Upper lobe of left lung (tissue), 6 donors: ENCODE results near the gene HSP90AA1. TPM values are rescaled to one million over a fixed set of nuclear protein-coding genes. Genes with fewer than 3 reads are reported as not detected.
"Not testable (repeated sequence)": the region's sequence is repeated elsewhere in the genome, so short reads cannot be mapped to it uniquely, and the experiment has no call there.

ENCODE experiments used
- ATAC-seq, 2 donors: fragments of 200-7000 bp; cut with Tn5 transposase; one replicate each; pipeline ENCODE4 v1.9.1; 2022; ENCODE audit warnings: mild to moderate bottlenecking in 2 of 2, moderate library complexity in 2 of 2; ENCODE audit not compliant: low FRiP score in 2 of 2
- DNase-seq, 2 donors: peaks; one replicate each; pipeline ENCODE4 v3.0.0-alpha.2; 2019 to 2020
- H3K27ac ChIP-seq, 4 donors: fragments of 200-600 bp; sonication (generic); one replicate each; pipeline ENCODE4 v1.5.1; 2016 to 2019
- H3K27me3 ChIP-seq, 4 donors: fragments of 200-600 bp; sonication (generic); one replicate each; pipeline ENCODE4 v1.5.1; 2017 to 2019
- H3K36me3 ChIP-seq, 4 donors: fragments of 200-600 bp; sonication (generic); one replicate each; pipeline ENCODE4 v1.5.1; 2016 to 2019
- H3K4me1 ChIP-seq, 4 donors: fragments of 200-600 bp; sonication (generic); one replicate each; pipeline ENCODE4 v1.5.1; 2018 to 2019
- H3K4me3 ChIP-seq, 4 donors: fragments of 200-600 bp; sonication (generic); one replicate each; pipeline ENCODE4 v1.5.1; 2017 to 2019; ENCODE audit warnings: mild to moderate bottlenecking in 2 of 4, moderate library complexity in 1 of 4
- H3K9me3 ChIP-seq, 4 donors: fragments of 200-600 bp; sonication (generic); one replicate each; pipeline ENCODE4 v1.5.1; 2018 to 2019
- EP300 ChIP-seq, 4 donors: sonication (generic); formaldehyde crosslinking; IDR thresholded peaks; one replicate each; pipeline ENCODE4 v1.5.1; 2017; ENCODE audit warnings: antibody characterized with exemption in 4 of 4, control low read depth in 2 of 4
- POLR2A ChIP-seq, 4 donors: fragments of 450-650 bp; IDR thresholded peaks; one replicate each; pipeline ENCODE4 v1.5.1; 2016 to 2017; ENCODE audit warnings: antibody characterized with exemption in 4 of 4, mild to moderate bottlenecking in 2 of 4
- POLR2AphosphoS5 ChIP-seq, 2 donors: sonication (generic); formaldehyde crosslinking; IDR thresholded peaks; one replicate each; pipeline ENCODE4 v1.5.1; 2017; ENCODE audit warnings: antibody characterized with exemption in 2 of 2
- WGBS, 2 donors: methylation state at CpG; one replicate each; pipeline ENCODE4 v1.1.5; 2017 to 2018; 5-methylcytosine and 5-hydroxymethylcytosine counted together
- total RNA-seq, 6 donors: library from RNA; depleted of rRNA in 4 of 6; stranded (reverse); fragments of >200 nt in 4 of 6; gene quantifications; one replicate each; pipeline versions ENCODE4 v1.1.0 to v1.2.1, GENCODE V29; 2016 to 2021
- TF ChIP-seq, protein P1 (sequence below), 6 experiments: fragments of 450-650 bp in 4 of 6; fragments of 200-600 bp in 2 of 6; sonication (generic) in 2 of 6; IDR thresholded peaks; one replicate each; pipeline ENCODE4 v1.5.1; 2016 to 2019; ENCODE audit warnings: antibody characterized with exemption in 6 of 6
- donor health status: DM: no; HTN: no; CAD: no; lungs with moderate emphysema.
- donor health status: DM: no; HTN: yes; CAD: no; lungs with severe emphysema.

The HSP90AA1 gene
- total RNA-seq, 6 donors from 2014 or later: 147 to 509 (median 258) TPM

DNA sequence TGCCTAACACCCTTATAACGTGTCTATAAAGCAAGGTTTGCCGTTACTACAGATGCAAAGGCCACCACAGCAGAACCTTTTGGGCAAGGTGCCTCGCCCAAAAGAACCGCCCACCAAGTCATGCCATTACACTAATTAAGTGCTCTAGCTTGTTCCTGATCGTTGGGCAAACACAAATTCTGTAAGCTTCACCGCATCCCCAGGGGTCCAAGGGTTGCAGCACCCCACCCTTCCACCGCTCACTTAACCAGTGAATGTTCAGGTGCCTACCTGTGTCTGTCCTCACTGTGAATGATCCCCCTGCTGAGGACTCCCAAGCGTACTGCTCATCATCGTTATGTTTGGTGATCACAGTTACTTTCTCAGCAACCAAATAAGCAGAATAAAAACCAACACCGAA is 1.4 kb downstream of the HSP90AA1 start:
- Histone ChIP-seq H3K27me3 (no peaks in the 10 kb centered on the region), H3K4me1 (peaks cover 36 to 57% (median 52%) of the 10 kb centered on the region in 4 donors), H3K9me3 (no peaks in the 10 kb centered on the region), H3K36me3 (peaks cover 40 to 55% (median 47%) of the 10 kb centered on the region in 4 donors), H3K27ac (peak overlapping the region in 3 of 4 donors; percentile 100), H3K4me3 (peak overlapping the region in 3 of 4 donors; percentile 76 to 91 (median 80))
- no peak for TF ChIP-seq POLR2AphosphoS5 (IDR thresholded peaks at IDR 0.05)
- TF ChIP-seq, protein P1, sequence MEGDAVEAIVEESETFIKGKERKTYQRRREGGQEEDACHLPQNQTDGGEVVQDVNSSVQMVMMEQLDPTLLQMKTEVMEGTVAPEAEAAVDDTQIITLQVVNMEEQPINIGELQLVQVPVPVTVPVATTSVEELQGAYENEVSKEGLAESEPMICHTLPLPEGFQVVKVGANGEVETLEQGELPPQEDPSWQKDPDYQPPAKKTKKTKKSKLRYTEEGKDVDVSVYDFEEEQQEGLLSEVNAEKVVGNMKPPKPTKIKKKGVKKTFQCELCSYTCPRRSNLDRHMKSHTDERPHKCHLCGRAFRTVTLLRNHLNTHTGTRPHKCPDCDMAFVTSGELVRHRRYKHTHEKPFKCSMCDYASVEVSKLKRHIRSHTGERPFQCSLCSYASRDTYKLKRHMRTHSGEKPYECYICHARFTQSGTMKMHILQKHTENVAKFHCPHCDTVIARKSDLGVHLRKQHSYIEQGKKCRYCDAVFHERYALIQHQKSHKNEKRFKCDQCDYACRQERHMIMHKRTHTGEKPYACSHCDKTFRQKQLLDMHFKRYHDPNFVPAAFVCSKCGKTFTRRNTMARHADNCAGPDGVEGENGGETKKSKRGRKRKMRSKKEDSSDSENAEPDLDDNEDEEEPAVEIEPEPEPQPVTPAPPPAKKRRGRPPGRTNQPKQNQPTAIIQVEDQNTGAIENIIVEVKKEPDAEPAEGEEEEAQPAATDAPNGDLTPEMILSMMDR (IDR thresholded peaks at IDR 0.05): no peak
- TF ChIP-seq POLR2A (IDR thresholded peaks at IDR 0.05): no peak
- ATAC-seq (no peak), DNase-seq (no peak)
- 43 to 52% methylated on average over 8 to 10 of the region's 10 CpGs for WGBS, 2 donors

DNA sequence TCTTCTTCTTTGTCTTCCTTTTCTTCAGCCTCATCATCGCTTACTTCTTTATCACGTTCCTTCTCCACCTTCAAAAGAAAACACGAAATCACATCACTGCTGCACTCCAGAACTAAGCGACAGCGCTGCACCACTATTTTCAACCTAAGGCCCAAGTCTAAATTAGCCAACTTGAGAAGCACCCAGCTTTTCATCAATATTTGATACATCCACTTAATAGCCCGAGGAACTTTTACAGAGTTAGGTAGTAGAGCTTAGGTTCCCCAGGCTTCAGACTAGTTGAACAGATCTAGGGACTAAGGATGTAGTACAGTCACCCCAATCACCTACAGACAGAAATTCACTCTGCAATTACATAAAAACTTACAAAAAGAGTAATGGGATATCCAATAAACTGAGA is 1.9 kb downstream of the HSP90AA1 start:
- peak overlapping the region in 1 of 4 donors; percentile 100 for H3K27ac ChIP-seq
- H3K36me3 ChIP-seq: peaks cover 43 to 60% (median 53%) of the 10 kb centered on the region in 4 donors
- TF ChIP-seq POLR2AphosphoS5 (IDR thresholded peaks at IDR 0.05): no peak
- no peak for TF ChIP-seq EP300 (IDR thresholded peaks at IDR 0.05)
- TF ChIP-seq POLR2A (IDR thresholded peaks at IDR 0.05): no peak
- peaks cover 36 to 57% (median 52%) of the 10 kb centered on the region in 4 donors for H3K4me1 ChIP-seq
- peak overlapping the region in 2 of 4 donors; percentile 80 to 91 for H3K4me3 ChIP-seq
- DNase-seq (no peak), ATAC-seq (no peak)
- 77% methylated on average over 6 of the region's 6 CpGs for WGBS, 2 donors
- H3K27me3 ChIP-seq: no peaks in the 10 kb centered on the region
- no peaks in the 10 kb centered on the region for H3K9me3 ChIP-seq

DNA sequence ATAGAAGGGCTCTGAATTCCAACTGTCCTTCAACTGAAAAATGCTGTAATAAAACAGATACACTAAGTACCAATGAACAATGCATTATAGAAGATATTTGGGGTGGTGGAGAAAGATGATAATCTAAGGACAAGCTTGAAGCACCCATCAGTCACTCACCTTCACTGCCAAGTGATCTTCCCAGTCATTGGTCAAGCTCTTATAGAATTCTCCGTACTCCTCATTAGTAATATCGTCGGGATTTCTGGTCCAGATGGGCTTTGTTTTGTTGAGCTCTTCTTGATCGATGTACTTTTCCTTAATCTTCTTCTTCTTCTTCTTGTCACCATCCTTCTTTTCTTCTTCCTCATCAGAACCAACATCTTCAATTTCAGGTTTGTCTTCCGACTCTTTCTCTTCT is 2.3 kb downstream of the HSP90AA1 start:
- Histone ChIP-seq H3K27ac (peak overlapping the region in 1 of 4 donors; percentile 12), H3K4me3 (peak overlapping the region in 1 of 4 donors; percentile 91), H3K36me3 (peaks cover 43 to 64% (median 56%) of the 10 kb centered on the region in 4 donors), H3K4me1 (peaks cover 36 to 56% (median 52%) of the 10 kb centered on the region in 4 donors)
- not testable (repeated sequence) for DNase-seq, H3K27me3 ChIP-seq, ATAC-seq, H3K9me3 ChIP-seq
- 74 to 86% methylated on average over 5 of the region's 5 CpGs for WGBS, 2 donors

DNA sequence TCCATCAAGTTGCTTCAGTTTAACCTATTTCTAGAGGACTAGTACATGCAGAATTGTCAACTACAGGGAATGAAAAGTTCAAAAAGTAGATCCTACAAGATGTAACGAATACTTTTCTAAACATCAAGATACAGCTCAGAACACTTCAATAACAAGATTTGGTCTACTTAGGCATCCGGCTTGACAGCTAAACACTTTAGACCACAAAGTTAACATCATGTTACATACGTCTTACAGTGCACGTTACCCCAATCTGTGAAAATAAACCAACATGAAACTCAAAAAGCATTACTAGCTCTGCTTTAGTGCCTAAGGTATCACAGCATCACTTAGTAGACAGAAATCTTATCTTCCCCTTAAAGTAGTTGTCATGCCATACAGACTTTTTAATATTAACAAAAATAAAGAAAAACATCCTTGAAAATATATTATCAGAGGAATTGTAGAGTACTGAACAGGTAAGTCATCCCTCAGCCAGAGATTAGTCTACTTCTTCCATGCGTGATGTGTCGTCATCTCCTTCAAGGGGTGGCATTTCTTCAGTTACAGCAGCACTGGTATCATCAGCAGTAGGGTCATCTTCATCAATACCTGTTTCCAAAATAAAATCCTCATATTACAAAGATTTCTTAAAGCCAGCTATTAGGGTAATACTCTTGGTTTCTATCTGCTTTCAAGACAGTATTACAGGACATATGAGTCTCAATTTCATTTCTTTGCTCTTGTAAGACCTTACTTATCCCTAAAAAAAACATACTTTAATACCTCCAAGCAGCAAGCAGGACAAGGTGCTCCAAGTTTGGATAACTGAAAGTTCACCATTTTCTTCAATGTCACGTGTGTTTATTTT is 5.4 kb downstream of the HSP90AA1 start:
- ATAC-seq: no peak
- TF ChIP-seq POLR2A (IDR thresholded peaks at IDR 0.05): no peak
- TF ChIP-seq POLR2AphosphoS5 (IDR thresholded peaks at IDR 0.05): no peak
- TF ChIP-seq, protein P1 (IDR thresholded peaks at IDR 0.05): no peak
- no peak for TF ChIP-seq EP300 (IDR thresholded peaks at IDR 0.05)
- DNase-seq: no peak
- Histone ChIP-seq H3K9me3 (no peaks in the 10 kb centered on the region), H3K27me3 (no peaks in the 10 kb centered on the region), H3K36me3 (peaks cover 43 to 90% (median 66%) of the 10 kb centered on the region in 4 donors), H3K4me1 (peaks cover 36 to 41% (median 38%) of the 10 kb centered on the region in 4 donors), H3K4me3 (no peak overlapping the region), H3K27ac (no peak overlapping the region)
- 86% methylated on average over 7 of the region's 7 CpGs for WGBS, 2 donors

DNA sequence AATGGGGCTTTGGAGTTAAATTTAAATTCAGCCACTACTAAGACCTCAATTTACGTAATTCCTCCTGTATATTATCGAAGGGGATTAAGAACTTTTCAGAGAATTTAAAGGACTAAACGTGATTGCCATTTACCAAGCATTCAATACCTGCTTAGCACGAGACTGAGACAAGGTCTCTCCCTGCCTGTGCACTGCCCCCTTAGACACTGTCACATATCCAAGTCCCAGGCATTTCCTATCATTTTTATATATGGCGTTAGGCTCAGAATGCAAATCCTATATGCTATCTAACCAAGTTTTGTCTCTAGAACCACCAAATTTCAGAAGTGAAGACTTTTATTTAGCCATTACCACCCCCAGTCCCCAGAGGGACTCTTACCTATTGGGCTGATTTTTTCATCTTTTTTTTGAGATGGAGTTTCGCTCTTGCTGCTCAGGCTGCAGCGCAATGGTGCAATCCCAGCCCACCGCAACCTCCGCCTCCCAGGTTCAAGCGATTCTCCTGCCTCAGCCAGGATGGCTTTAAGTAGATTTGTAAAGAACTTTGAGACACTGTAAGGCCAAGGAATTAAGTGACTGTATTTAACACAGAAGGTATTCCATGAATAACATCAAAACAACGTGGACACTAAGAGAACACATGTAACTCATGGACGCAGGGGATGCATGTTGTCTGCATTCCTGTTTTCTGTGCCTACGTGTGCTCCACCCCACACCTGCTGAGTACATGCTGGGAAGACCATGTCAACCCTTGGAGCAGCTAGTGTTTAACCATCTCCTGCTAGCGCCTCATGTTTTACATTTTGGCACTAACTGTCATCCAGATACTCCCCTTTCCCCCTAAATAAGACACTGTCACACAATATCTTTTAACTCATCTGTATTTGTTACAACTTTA is 6.4 kb downstream of the HSP90AA1 start:
- H3K27me3 ChIP-seq: no peaks in the 10 kb centered on the region
- no peak overlapping the region for H3K27ac ChIP-seq
- DNase-seq (no peak), ATAC-seq (no peak)
- no peaks in the 10 kb centered on the region for H3K9me3 ChIP-seq
- peaks cover 43 to 84% (median 65%) of the 10 kb centered on the region in 4 donors for H3K36me3 ChIP-seq
- no peak for TF ChIP-seq POLR2A (IDR thresholded peaks at IDR 0.05)
- TF ChIP-seq, protein P1 (IDR thresholded peaks at IDR 0.05): no peak
- TF ChIP-seq POLR2AphosphoS5 (IDR thresholded peaks at IDR 0.05): no peak
- 79 to 80% methylated on average over 14 of the region's 14 CpGs for WGBS, 2 donors
- no peak overlapping the region for H3K4me3 ChIP-seq
- H3K4me1 ChIP-seq: peaks cover 28 to 36% (median 32%) of the 10 kb centered on the region in 4 donors
